ENCODE results near the gene ADA. TPM values are rescaled to one million over a fixed set of nuclear protein-coding genes. Genes with fewer than 3 reads are reported as not detected.

ADA gene
- total and polyA plus RNA-seq, 9 of the 15 experiments (the other 6 are each of a cell fraction or from before 2014, with no cell fraction given): 2.4 to 26.1 (median 5.3) TPM

- FAIRE-seq: no peak
- in situ Hi-C loops (cut with MboI): no loop called here
- 29% methylated on average over 9 of the region's 9 CpGs for WGBS (ENCODE audit: insufficient coverage, low coverage, missing lambda C conversion rate)
- H3K9me1 ChIP-seq (ENCODE audit: control insufficient read depth, insufficient read depth, low read length): no peaks in the 10 kb centered on the region
- H3K79me2 ChIP-seq (ENCODE audit: control insufficient read depth, insufficient read depth, low read length): no peaks in the 10 kb centered on the region
- ChIA-PET CTCF (ENCODE audit: low intra/inter-chr PET ratio) (no interaction called here), POLR2A (no interaction called here)
- no peaks in the 10 kb centered on the region for H3K9me3 ChIP-seq (replicated peaks; ENCODE audit: control insufficient read depth, insufficient read depth, low read depth, low read length)
- BruUV-seq (replicated peaks): no TSS peak
- H3K4me3 ChIP-seq: no peak overlapping the region
- no peak for ATAC-seq
- no peak overlapping the region for H3K27ac ChIP-seq (ENCODE audit: extremely low read depth, low read depth, low read length)
- intact Hi-C loops (cut with micrococcal nuclease): no loop called here
- TF ChIP-seq SRF (CRISPR knock-in tag; IDR thresholded peaks at IDR 0.05) (peak in 1 of 2 experiments; percentile 53; a peak in 1 of 4 replicates), NBN (IDR thresholded peaks at IDR 0.05; ENCODE audit: low read depth) (no peak), NFYB (IDR thresholded peaks at IDR 0.05; ENCODE audit: extremely low read depth, insufficient read length) (no peak), TEAD1 (CRISPR knock-in tag; IDR thresholded peaks at IDR 0.05) (0 out of 4 replicates have a peak, but pooled peaks of 1 of the 2 experiments have one; percentile 44)
- TF ChIP-seq, protein P1, sequence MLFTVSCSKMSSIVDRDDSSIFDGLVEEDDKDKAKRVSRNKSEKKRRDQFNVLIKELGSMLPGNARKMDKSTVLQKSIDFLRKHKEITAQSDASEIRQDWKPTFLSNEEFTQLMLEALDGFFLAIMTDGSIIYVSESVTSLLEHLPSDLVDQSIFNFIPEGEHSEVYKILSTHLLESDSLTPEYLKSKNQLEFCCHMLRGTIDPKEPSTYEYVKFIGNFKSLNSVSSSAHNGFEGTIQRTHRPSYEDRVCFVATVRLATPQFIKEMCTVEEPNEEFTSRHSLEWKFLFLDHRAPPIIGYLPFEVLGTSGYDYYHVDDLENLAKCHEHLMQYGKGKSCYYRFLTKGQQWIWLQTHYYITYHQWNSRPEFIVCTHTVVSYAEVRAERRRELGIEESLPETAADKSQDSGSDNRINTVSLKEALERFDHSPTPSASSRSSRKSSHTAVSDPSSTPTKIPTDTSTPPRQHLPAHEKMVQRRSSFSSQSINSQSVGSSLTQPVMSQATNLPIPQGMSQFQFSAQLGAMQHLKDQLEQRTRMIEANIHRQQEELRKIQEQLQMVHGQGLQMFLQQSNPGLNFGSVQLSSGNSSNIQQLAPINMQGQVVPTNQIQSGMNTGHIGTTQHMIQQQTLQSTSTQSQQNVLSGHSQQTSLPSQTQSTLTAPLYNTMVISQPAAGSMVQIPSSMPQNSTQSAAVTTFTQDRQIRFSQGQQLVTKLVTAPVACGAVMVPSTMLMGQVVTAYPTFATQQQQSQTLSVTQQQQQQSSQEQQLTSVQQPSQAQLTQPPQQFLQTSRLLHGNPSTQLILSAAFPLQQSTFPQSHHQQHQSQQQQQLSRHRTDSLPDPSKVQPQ (CRISPR knock-in tag; IDR thresholded peaks at IDR 0.05; ENCODE audit: borderline replicate concordance): no peak
- no peaks in the 10 kb centered on the region for H4K20me1 ChIP-seq (replicated peaks; ENCODE audit: control insufficient read depth, insufficient read depth, low read length)
- H2AFZ ChIP-seq (ENCODE audit: low read depth, low read length): no peak overlapping the region
- no peak overlapping the region for H3K9ac ChIP-seq (ENCODE audit: insufficient read depth in 1 of 2, low read depth in 2 of 2, low read length in 2 of 2)
- H3K27me3 ChIP-seq (ENCODE audit: control insufficient read depth in 2 of 2, insufficient read depth in 2 of 2, low read length in 2 of 2): 0 out of 5 replicates have a peak, but pooled peaks cover 0 to 6% of the 10 kb centered on the region in 2 experiments
- H3K4me2 ChIP-seq (ENCODE audit: insufficient read depth, low read length): no peak overlapping the region
- H3K4me1 ChIP-seq (replicated peaks in 1 of 2; ENCODE audit: control insufficient read depth in 2 of 2, insufficient read depth in 2 of 2, low read length in 2 of 2): peaks cover 0 to 20% of the 10 kb centered on the region in 2 experiments; a peak in 3 of 5 replicates
- no peak for DNase-seq (ENCODE audit: extremely low read depth in 1 of 4, low spot score in 3 of 4)
- H3K36me3 ChIP-seq (ENCODE audit: control insufficient read depth, insufficient read depth, low read length): no peaks in the 10 kb centered on the region
Measured at GRCh38 chr20:44580581-44581268, 70.8 kb downstream of the ADA start.
